ENCODE data around the gene PHOX2B. TPM values are rescaled to one million over a fixed set of nuclear protein-coding genes. Genes with fewer than 3 reads are reported as not detected.

The PHOX2B gene
- total RNA-seq, 1 experiment from 2014 or later: not detected

- Histone ChIP-seq H3K27ac (ENCODE audit: low read length) (no peak overlapping the region), H3K9ac (ENCODE audit: low read length) (no peak overlapping the region), H4K20me1 (ENCODE audit: insufficient read depth, low read depth, low read length) (no peaks in the 10 kb centered on the region), H3K4me1 (ENCODE audit: low read length) (no peaks in the 10 kb centered on the region), H3K36me3 (ENCODE audit: insufficient read depth, low read length) (no peaks in the 10 kb centered on the region), H3K9me2 (replicated peaks; ENCODE audit: insufficient read depth, low read length) (no peaks in the 10 kb centered on the region), H3K4me2 (ENCODE audit: low read depth, low read length, poor library complexity, severe bottlenecking) (no peak overlapping the region), H3K27me3 (ENCODE audit: low read length) (no peaks in the 10 kb centered on the region), H2AFZ (ENCODE audit: low read length) (no peak overlapping the region), H3K79me2 (ENCODE audit: low read length) (no peaks in the 10 kb centered on the region), H3K9me3 (ENCODE audit: low read length) (peaks cover 5% of the 10 kb centered on the region; the same call in 1 of the 2 replicates), H3K4me3 (ENCODE audit: low read length) (no peak overlapping the region)
- DNase-seq: no peak
These were observed 23.3 kb downstream of the PHOX2B start for GRCh38 chr4:41725254-41725653.

- Histone ChIP-seq H3K4me3 (ENCODE audit: low read length) (no peak overlapping the region), H3K9me3 (ENCODE audit: low read length) (peaks cover 5% of the 10 kb centered on the region; the same call in 1 of the 2 replicates), H3K9me2 (replicated peaks; ENCODE audit: insufficient read depth, low read length) (no peaks in the 10 kb centered on the region), H3K27me3 (ENCODE audit: low read length) (no peaks in the 10 kb centered on the region), H3K36me3 (ENCODE audit: insufficient read depth, low read length) (no peaks in the 10 kb centered on the region), H3K9ac (ENCODE audit: low read length) (no peak overlapping the region), H2AFZ (ENCODE audit: low read length) (no peak overlapping the region), H4K20me1 (ENCODE audit: insufficient read depth, low read depth, low read length) (no peaks in the 10 kb centered on the region), H3K4me1 (ENCODE audit: low read length) (no peaks in the 10 kb centered on the region), H3K4me2 (ENCODE audit: low read depth, low read length, poor library complexity, severe bottlenecking) (no peak overlapping the region), H3K79me2 (ENCODE audit: low read length) (no peaks in the 10 kb centered on the region), H3K27ac (ENCODE audit: low read length) (no peak overlapping the region)
- no peak for DNase-seq
These were observed 25.2 kb downstream of the PHOX2B start for GRCh38 chr4:41723286-41723685.

- H3K36me3 ChIP-seq (ENCODE audit: insufficient read depth, low read length): no peaks in the 10 kb centered on the region
- peaks cover 5% of the 10 kb centered on the region; the same call in 1 of the 2 replicates for H3K9me3 ChIP-seq (ENCODE audit: low read length)
- no peaks in the 10 kb centered on the region for H3K9me2 ChIP-seq (replicated peaks; ENCODE audit: insufficient read depth, low read length)
- H2AFZ ChIP-seq (ENCODE audit: low read length): no peak overlapping the region
- DNase-seq: no peak
- no peaks in the 10 kb centered on the region for H3K4me1 ChIP-seq (ENCODE audit: low read length)
- no peak overlapping the region for H3K9ac ChIP-seq (ENCODE audit: low read length)
- no peaks in the 10 kb centered on the region for H3K79me2 ChIP-seq (ENCODE audit: low read length)
- H3K27ac ChIP-seq (ENCODE audit: low read length): no peak overlapping the region
- H4K20me1 ChIP-seq (ENCODE audit: insufficient read depth, low read depth, low read length): no peaks in the 10 kb centered on the region
- no peaks in the 10 kb centered on the region for H3K27me3 ChIP-seq (ENCODE audit: low read length)
- H3K4me2 ChIP-seq (ENCODE audit: low read depth, low read length, poor library complexity, severe bottlenecking): no peak overlapping the region
- no peak overlapping the region for H3K4me3 ChIP-seq (ENCODE audit: low read length)
These were observed 26.3 kb downstream of the PHOX2B start for GRCh38 chr4:41722181-41722580.

- no peaks in the 10 kb centered on the region for H3K27me3 ChIP-seq (ENCODE audit: low read length)
- no peaks in the 10 kb centered on the region for H3K9me2 ChIP-seq (replicated peaks; ENCODE audit: insufficient read depth, low read length)
- no peaks in the 10 kb centered on the region for H3K4me1 ChIP-seq (ENCODE audit: low read length)
- H4K20me1 ChIP-seq (ENCODE audit: insufficient read depth, low read depth, low read length): no peaks in the 10 kb centered on the region
- H3K4me2 ChIP-seq (ENCODE audit: low read depth, low read length, poor library complexity, severe bottlenecking): no peak overlapping the region
- H3K36me3 ChIP-seq (ENCODE audit: insufficient read depth, low read length): no peaks in the 10 kb centered on the region
- no peak overlapping the region for H3K9ac ChIP-seq (ENCODE audit: low read length)
- no peak overlapping the region for H2AFZ ChIP-seq (ENCODE audit: low read length)
- H3K27ac ChIP-seq (ENCODE audit: low read length): no peak overlapping the region
- DNase-seq: no peak
- no peaks in the 10 kb centered on the region for H3K79me2 ChIP-seq (ENCODE audit: low read length)
- no peaks in the 10 kb centered on the region for H3K9me3 ChIP-seq (ENCODE audit: low read length)
- no peak overlapping the region for H3K4me3 ChIP-seq (ENCODE audit: low read length)
These were observed 29.1 kb downstream of the PHOX2B start for GRCh38 chr4:41719417-41719816.

GRCh38 chr4:41718907-41719306 lies 29.6 kb downstream of the PHOX2B start:
- Histone ChIP-seq H3K27me3 (ENCODE audit: low read length) (no peaks in the 10 kb centered on the region), H3K4me2 (ENCODE audit: low read depth, low read length, poor library complexity, severe bottlenecking) (no peak overlapping the region), H3K4me1 (ENCODE audit: low read length) (no peaks in the 10 kb centered on the region), H2AFZ (ENCODE audit: low read length) (no peak overlapping the region), H3K9me3 (ENCODE audit: low read length) (no peaks in the 10 kb centered on the region), H3K9ac (ENCODE audit: low read length) (no peak overlapping the region), H3K4me3 (ENCODE audit: low read length) (no peak overlapping the region), H4K20me1 (ENCODE audit: insufficient read depth, low read depth, low read length) (no peaks in the 10 kb centered on the region), H3K36me3 (ENCODE audit: insufficient read depth, low read length) (no peaks in the 10 kb centered on the region), H3K27ac (ENCODE audit: low read length) (no peak overlapping the region), H3K79me2 (ENCODE audit: low read length) (no peaks in the 10 kb centered on the region), H3K9me2 (replicated peaks; ENCODE audit: insufficient read depth, low read length) (no peaks in the 10 kb centered on the region)
- no peak for DNase-seq

- DNase-seq: no peak
- Histone ChIP-seq H3K9me2 (replicated peaks; ENCODE audit: insufficient read depth, low read length) (no peaks in the 10 kb centered on the region), H3K9me3 (ENCODE audit: low read length) (no peaks in the 10 kb centered on the region), H3K4me1 (ENCODE audit: low read length) (no peaks in the 10 kb centered on the region), H3K27ac (ENCODE audit: low read length) (no peak overlapping the region), H3K79me2 (ENCODE audit: low read length) (no peaks in the 10 kb centered on the region), H3K4me2 (ENCODE audit: low read depth, low read length, poor library complexity, severe bottlenecking) (no peak overlapping the region), H4K20me1 (ENCODE audit: insufficient read depth, low read depth, low read length) (no peaks in the 10 kb centered on the region), H2AFZ (ENCODE audit: low read length) (no peak overlapping the region), H3K27me3 (ENCODE audit: low read length) (no peaks in the 10 kb centered on the region), H3K9ac (ENCODE audit: low read length) (no peak overlapping the region), H3K4me3 (ENCODE audit: low read length) (no peak overlapping the region), H3K36me3 (ENCODE audit: insufficient read depth, low read length) (no peaks in the 10 kb centered on the region)
These were observed 33.4 kb downstream of the PHOX2B start for GRCh38 chr4:41715155-41715554.

- Histone ChIP-seq H3K4me2 (ENCODE audit: low read depth, low read length, poor library complexity, severe bottlenecking) (no peak overlapping the region), H3K36me3 (ENCODE audit: insufficient read depth, low read length) (no peaks in the 10 kb centered on the region), H2AFZ (ENCODE audit: low read length) (no peak overlapping the region), H4K20me1 (ENCODE audit: insufficient read depth, low read depth, low read length) (no peaks in the 10 kb centered on the region), H3K4me3 (ENCODE audit: low read length) (no peak overlapping the region), H3K9me2 (replicated peaks; ENCODE audit: insufficient read depth, low read length) (no peaks in the 10 kb centered on the region), H3K79me2 (ENCODE audit: low read length) (no peaks in the 10 kb centered on the region), H3K27me3 (ENCODE audit: low read length) (no peaks in the 10 kb centered on the region), H3K27ac (ENCODE audit: low read length) (no peak overlapping the region), H3K9me3 (ENCODE audit: low read length) (no peaks in the 10 kb centered on the region), H3K4me1 (ENCODE audit: low read length) (no peaks in the 10 kb centered on the region), H3K9ac (ENCODE audit: low read length) (no peak overlapping the region)
- DNase-seq: no peak
These were observed 34.0 kb downstream of the PHOX2B start for GRCh38 chr4:41714364-41715000.

- Histone ChIP-seq H3K9ac (ENCODE audit: low read length) (no peak overlapping the region), H3K4me3 (ENCODE audit: low read length) (no peak overlapping the region), H2AFZ (ENCODE audit: low read length) (no peak overlapping the region), H3K9me2 (replicated peaks; ENCODE audit: insufficient read depth, low read length) (no peaks in the 10 kb centered on the region), H3K4me1 (ENCODE audit: low read length) (no peaks in the 10 kb centered on the region), H3K9me3 (ENCODE audit: low read length) (no peaks in the 10 kb centered on the region), H3K27ac (ENCODE audit: low read length) (no peak overlapping the region), H3K27me3 (ENCODE audit: low read length) (no peaks in the 10 kb centered on the region), H3K36me3 (ENCODE audit: insufficient read depth, low read length) (no peaks in the 10 kb centered on the region), H3K79me2 (ENCODE audit: low read length) (no peaks in the 10 kb centered on the region), H3K4me2 (ENCODE audit: low read depth, low read length, poor library complexity, severe bottlenecking) (no peak overlapping the region), H4K20me1 (ENCODE audit: insufficient read depth, low read depth, low read length) (no peaks in the 10 kb centered on the region)
- no peak for DNase-seq
These were observed 34.8 kb downstream of the PHOX2B start for GRCh38 chr4:41713768-41714167.
